ENCODE results near the gene CLPTM1. TPM values are rescaled to one million over a fixed set of nuclear protein-coding genes. Genes with fewer than 3 reads are reported as not detected.
A peak's percentile ranks its signal among the peaks of the same experiment; 100 is the strongest.

CLPTM1 gene
- total and polyA plus RNA-seq, 9 of the 15 experiments (the other 6 are each of a cell fraction or from before 2014, with no cell fraction given), result 0.37 to 96.0 (median 27.5) TPM

GRCh38 chr19:45038931-45039893, 84.0 kb downstream of the CLPTM1 start, which contains the start of gene CLASRP (continued):
- no peak for TF ChIP-seq GTF2B (IDR thresholded peaks at IDR 0.05; ENCODE audit: extremely low read depth, insufficient read length)
- no peak for TF ChIP-seq ZKSCAN3 (CRISPR knock-in tag; IDR thresholded peaks at IDR 0.05)
- no peak for TF ChIP-seq ATF2 (CRISPR knock-in tag; IDR thresholded peaks at IDR 0.05)
- TF ChIP-seq SNIP1 (IDR thresholded peaks at IDR 0.05; ENCODE audit: low read depth), result no peak
- no peak for TF ChIP-seq MAFK (IDR thresholded peaks at IDR 0.05; ENCODE audit: low read length)
- TF ChIP-seq SREBF1 (IDR thresholded peaks at IDR 0.05; ENCODE audit: borderline replicate concordance, low read depth, low read length), result no peak
- no peak for TF ChIP-seq RBM25 (IDR thresholded peaks at IDR 0.05; ENCODE audit: low read depth, low read length, severe bottlenecking)
- TF ChIP-seq ZNF707 (CRISPR knock-in tag; conservative IDR thresholded peaks at IDR 0.05), result 0 out of 2 replicates have a peak, but pooled peaks have one; percentile 30
- TF ChIP-seq ETV5 (CRISPR knock-in tag; IDR thresholded peaks at IDR 0.05; ENCODE audit: low read depth), result peak; percentile 78; the same call in 1 of the 2 replicates
- TF ChIP-seq ZNF232 (CRISPR knock-in tag; IDR thresholded peaks at IDR 0.05), result 0 out of 2 replicates have a peak, but pooled peaks have one; percentile 63
- TF ChIP-seq MECOM (CRISPR knock-in tag; IDR thresholded peaks at IDR 0.05), result no peak
- no peak for TF ChIP-seq STAT5B (CRISPR knock-in tag; IDR thresholded peaks at IDR 0.05)
- no peak for TF ChIP-seq MEIS2 (IDR thresholded peaks at IDR 0.05; ENCODE audit: partially characterized antibody)
- no peak for TF ChIP-seq BRD9 (IDR thresholded peaks at IDR 0.05; ENCODE audit: low read depth, partially characterized antibody)
- TF ChIP-seq UBTF (IDR thresholded peaks at IDR 0.05; ENCODE audit: borderline replicate concordance in 1 of 2, low read depth in 2 of 2, low read length in 2 of 2), result no peak
- no peak for TF ChIP-seq ZNF75A (CRISPR knock-in tag; IDR thresholded peaks at IDR 0.05)
- TF ChIP-seq ZNF780A (CRISPR knock-in tag; IDR thresholded peaks at IDR 0.05), result no peak
- TF ChIP-seq NONO (IDR thresholded peaks at IDR 0.05; ENCODE audit: low read depth in 2 of 2, low read length in 1 of 2), result peak in 1 of 2 experiments; percentile 32; a peak in 1 of 4 replicates
- TF ChIP-seq TRIM25 (IDR thresholded peaks at IDR 0.05; ENCODE audit: borderline replicate concordance), result 0 out of 2 replicates have a peak, but pooled peaks have one; percentile 73
- no peak for TF ChIP-seq KLF10 (CRISPR knock-in tag; IDR thresholded peaks at IDR 0.05)
- TF ChIP-seq NR2C1 (IDR thresholded peaks at IDR 0.05), result peak; percentile 95
- TF ChIP-seq NR2C1 (tag; IDR thresholded peaks at IDR 0.05), result peak; percentile 95

Measured in K562 (cell line).